IMR-90 (cell line): Measurements from ENCODE around the gene LRRC8E. TPM values are rescaled to one million over a fixed set of nuclear protein-coding genes. Genes with fewer than 3 reads are reported as not detected.
A peak's percentile ranks its signal among the peaks of the same experiment; 100 is the strongest.

ENCODE experiments used
- ATAC-seq: fragments of 200-7000 bp; cut with Tn5 transposase; 2 replicates; pipeline ENCODE4 v1.9.1; 2020; ENCODE audit warnings: low read depth, mild to moderate bottlenecking, moderate library complexity
- BruUV-seq: library from RNA; stranded (reverse); fragments of 400-500 nt; replicated peaks from 2 replicates; lab custom pipeline; 2021; lab: Mats Ljungman, UMichigan
- CTCF ChIA-PET: fragments of 300-600 bp; formaldehyde crosslinking; extraction: SDS; loops from one replicate; lab custom pipeline; 2021; ENCODE audit warnings: antibody characterized with exemption; lab: Yijun Ruan, JAX
- POLR2A ChIA-PET: fragments of 300-600 bp; sonication (Branson Sonifier 250); formaldehyde crosslinking; loops from one replicate; lab custom pipeline; 2022; ENCODE audit warnings: antibody characterized with exemption; ENCODE audit not compliant: unreplicated experiment; lab: Charles Lee
- DNase-seq: peaks from one replicate; pipeline ENCODE4 v3.0.0; 2013
- H2AFZ ChIP-seq: replicated peaks from 2 replicates; pipeline ENCODE3; 2013; ENCODE audit warnings: low read length, mild to moderate bottlenecking; ENCODE audit not compliant: poor library complexity
- H2AK5ac ChIP-seq: 2 replicates; pipeline ENCODE4 v1.6.1; 2013; ENCODE audit warnings: low read depth, low read length, inconsistent platforms
- H2AK9ac ChIP-seq: replicated peaks from 2 replicates; pipeline ENCODE3; 2013; ENCODE audit warnings: mild to moderate bottlenecking, low read depth, low read length, moderate library complexity; ENCODE audit not compliant: poor library complexity
- H2BK120ac ChIP-seq: 2 replicates; pipeline ENCODE4 v1.6.1; 2013; ENCODE audit warnings: low read depth, low read length, inconsistent platforms
- H2BK15ac ChIP-seq: 3 replicates; pipeline ENCODE4 v1.6.1; 2013; ENCODE audit warnings: low read depth, low read length, inconsistent platforms
- H2BK20ac ChIP-seq: 2 replicates; pipeline ENCODE4 v1.6.1; 2013; ENCODE audit warnings: low read depth, mild to moderate bottlenecking, inconsistent platforms, low read length, moderate library complexity
- H2BK5ac ChIP-seq: 2 replicates; pipeline ENCODE4 v1.6.1; 2013; ENCODE audit warnings: mild to moderate bottlenecking, low read depth, low read length, inconsistent platforms; ENCODE audit not compliant: poor library complexity, severe bottlenecking
- H3K14ac ChIP-seq: replicated peaks from 2 replicates; pipeline ENCODE4 v1.6.1; 2013; ENCODE audit warnings: low read depth, low read length, inconsistent platforms
- H3K18ac ChIP-seq: 2 replicates; pipeline ENCODE4 v1.6.1; 2013; ENCODE audit warnings: low read depth, low read length, control low read depth
- H3K23ac ChIP-seq: 2 replicates; pipeline ENCODE4 v1.6.1; 2013; ENCODE audit warnings: low read depth, low read length, inconsistent platforms
- H3K27ac ChIP-seq: 2 replicates; pipeline ENCODE4 v1.5.1; 2013; ENCODE audit warnings: mild to moderate bottlenecking, control low read depth, low read length; ENCODE audit not compliant: insufficient read depth
- H3K27me3 ChIP-seq: 2 replicates; pipeline ENCODE4 v1.6.1; 2013; ENCODE audit warnings: low read length; ENCODE audit not compliant: control insufficient read depth, insufficient read depth
- H3K36me3 ChIP-seq: 2 replicates; pipeline ENCODE4 v1.6.1; 2013; ENCODE audit warnings: low read length, mixed read lengths; ENCODE audit not compliant: control insufficient read depth, insufficient read depth
- H3K4ac ChIP-seq: 2 replicates; pipeline ENCODE4 v1.6.1; 2013; ENCODE audit warnings: low read depth, low read length, inconsistent platforms
- H3K4me1 ChIP-seq: 2 replicates; pipeline ENCODE4 v1.6.1; 2013; ENCODE audit warnings: low read length, mixed read lengths; ENCODE audit not compliant: control insufficient read depth, insufficient read depth
- H3K4me2 ChIP-seq: 2 replicates; pipeline ENCODE4 v1.6.1; 2013; ENCODE audit warnings: low read depth, mild to moderate bottlenecking, control low read depth, low read length, moderate library complexity
- H3K4me3 ChIP-seq: 2 replicates; pipeline ENCODE4 v1.5.1; 2013; ENCODE audit warnings: low read depth, mild to moderate bottlenecking, control low read depth, low read length, moderate library complexity; ENCODE audit not compliant: insufficient read depth
- H3K56ac ChIP-seq: 2 replicates; pipeline ENCODE4 v1.6.1; 2013; ENCODE audit warnings: low read length, inconsistent platforms; ENCODE audit not compliant: insufficient read depth; ENCODE audit errors: extremely low read depth
- H3K79me1 ChIP-seq, 2 experiments: 2 replicates each; pipeline ENCODE4 v1.6.1; 2013; ENCODE audit warnings: low read length in 2 of 2, inconsistent platforms in 1 of 2, low read depth in 1 of 2
- H3K9ac ChIP-seq: 2 replicates; pipeline ENCODE4 v1.6.1; 2013; ENCODE audit warnings: low read depth, low read length, control low read depth
- H3K9me1 ChIP-seq: 2 replicates; pipeline ENCODE4 v1.6.1; 2013; ENCODE audit warnings: low read length, inconsistent platforms; ENCODE audit not compliant: insufficient read depth
- H3K9me3 ChIP-seq: 2 replicates; pipeline ENCODE4 v1.6.1; 2013; ENCODE audit warnings: low read length; ENCODE audit not compliant: control insufficient read depth, insufficient read depth
- H4K20me1 ChIP-seq: 2 replicates; pipeline ENCODE4 v1.6.1; 2013; ENCODE audit warnings: low read length, inconsistent platforms; ENCODE audit not compliant: insufficient read depth
- H4K5ac ChIP-seq: 2 replicates; pipeline ENCODE4 v1.6.1; 2013; ENCODE audit warnings: mild to moderate bottlenecking, low read depth, low read length, control low read depth
- H4K8ac ChIP-seq, 2 experiments: 2 replicates each; pipeline ENCODE4 v1.6.1; 2013; ENCODE audit warnings: low read depth in 2 of 2, low read length in 2 of 2, control low read depth in 1 of 2, inconsistent platforms in 1 of 2
- H4K91ac ChIP-seq: 2 replicates; pipeline ENCODE4 v1.6.1; 2013; ENCODE audit warnings: low read depth, low read length, inconsistent platforms; ENCODE audit not compliant: insufficient read depth
- FOS ChIP-seq: fragments of 150-350 bp; IDR thresholded peaks from 2 replicates; pipeline ENCODE4 v1.6.1; 2016; ENCODE audit warnings: low read depth, low read length
- MXI1 ChIP-seq: IDR thresholded peaks from 2 replicates; pipeline ENCODE4 v1.6.1; 2012; ENCODE audit warnings: low read depth, mild to moderate bottlenecking, low read length, moderate library complexity, borderline replicate concordance
- NFE2L2 ChIP-seq: fragments of 150-350 bp; IDR thresholded peaks from 2 replicates; pipeline ENCODE4 v1.6.1; 2016; ENCODE audit warnings: low read depth, mild to moderate bottlenecking, low read length
- POLR2A ChIP-seq: IDR thresholded peaks from 2 replicates; pipeline ENCODE4 v1.6.1; 2012; ENCODE audit warnings: mild to moderate bottlenecking, low read depth, low read length
- RCOR1 ChIP-seq: IDR thresholded peaks from 2 replicates; pipeline ENCODE4 v1.6.1; 2012; ENCODE audit warnings: mild to moderate bottlenecking, low read length, improper control_type of control experiment; ENCODE audit not compliant: insufficient replicate concordance
- WGBS, 2 experiments: methylation state at CpG; one replicate each; pipeline versions ENCODE4 v1.1.5 to v1.1.7; 2013; ENCODE audit warnings: missing lambda C conversion rate in 2 of 2; ENCODE audit not compliant: insufficient read length in 1 of 2; ENCODE audit errors: extremely low coverage in 2 of 2; 5-methylcytosine and 5-hydroxymethylcytosine counted together
- dilution Hi-C: fragments of 300-500 bp; cut with HindIII; formaldehyde crosslinking; loops from one replicate; pipeline ENCODE4 v1.14.3; 2018; ENCODE audit warnings: low sequenced_read_pairs; ENCODE audit not compliant: unreplicated experiment
- in situ Hi-C: fragments of 300-500 bp; cut with MboI; formaldehyde crosslinking; loops from 3 replicates; pipeline ENCODE4 v1.14.3; 2019; ENCODE audit warnings: low sequenced_read_pairs, inconsistent platforms, mixed read lengths
- intact Hi-C: fragments of 100-400 bp; cut with micrococcal nuclease; formaldehyde crosslinking; loops from 2 replicates; pipeline ENCODE4 v1.10.0; 2022
- polyA plus RNA-seq, 3 experiments: library from polyadenylated mRNA; depleted of rRNA; stranded (reverse); fragments of >200 nt; gene quantifications; 2 replicates each; pipeline ENCODE4 v1.2.3, GENCODE V29; 2012; ENCODE audit warnings: low replicate concordance in 1 of 3
- total RNA-seq: library from RNA; depleted of rRNA; stranded (reverse); fragments of >200 nt; gene quantifications from 2 replicates; pipeline ENCODE4 v1.2.3, GENCODE V29; 2012

Gene LRRC8E
- total and polyA plus RNA-seq, 2 of the 4 experiments (the other 2 are of a cell fraction), result 6.4 to 7.2 TPM

DNA sequence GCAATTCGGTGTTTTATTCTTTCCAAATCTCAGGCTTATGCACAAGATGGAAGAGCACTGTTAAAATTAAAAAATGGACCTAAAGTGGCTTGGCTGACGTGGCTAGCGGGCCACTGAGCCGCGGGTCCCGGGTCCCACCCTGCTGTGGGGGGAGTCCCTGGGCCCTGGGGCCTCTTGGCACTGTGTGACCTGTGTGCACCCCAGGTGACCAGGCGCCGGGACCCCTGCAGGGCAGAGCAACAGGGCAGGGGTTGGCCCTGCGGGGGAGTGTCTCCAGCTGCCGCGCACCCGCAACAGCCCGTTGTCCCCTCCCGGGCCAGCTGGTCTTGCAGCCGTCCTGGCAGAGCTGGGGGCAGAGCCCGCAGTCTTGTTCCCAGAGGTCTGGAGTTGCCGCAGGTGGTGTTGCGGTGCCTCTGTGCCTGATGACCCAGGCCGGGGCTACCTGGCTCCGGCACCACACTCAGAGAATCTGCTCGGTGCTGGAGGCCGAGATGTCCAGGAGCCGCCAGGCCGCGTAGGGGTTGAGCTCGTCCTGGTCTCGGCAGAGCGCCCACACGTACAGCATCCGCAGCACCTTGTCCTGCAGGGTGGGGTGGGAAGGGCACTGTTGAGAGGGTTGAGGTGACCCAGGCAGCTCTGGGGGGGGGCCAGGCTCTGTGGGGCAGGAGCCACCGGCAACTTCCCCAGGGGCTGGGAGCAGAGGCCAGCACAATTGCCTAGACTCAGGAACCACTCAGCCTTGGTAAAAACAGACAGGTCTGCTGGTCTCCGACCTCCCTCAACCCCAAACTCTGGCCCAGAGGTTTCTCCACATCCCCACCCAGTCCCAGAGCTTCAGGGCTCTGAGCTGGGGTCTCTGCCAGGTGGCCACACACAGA lies 38.7 kb downstream of the LRRC8E start (continued):
- TF ChIP-seq RCOR1 (no peak), FOS (no peak), POLR2A (no peak)

DNA sequence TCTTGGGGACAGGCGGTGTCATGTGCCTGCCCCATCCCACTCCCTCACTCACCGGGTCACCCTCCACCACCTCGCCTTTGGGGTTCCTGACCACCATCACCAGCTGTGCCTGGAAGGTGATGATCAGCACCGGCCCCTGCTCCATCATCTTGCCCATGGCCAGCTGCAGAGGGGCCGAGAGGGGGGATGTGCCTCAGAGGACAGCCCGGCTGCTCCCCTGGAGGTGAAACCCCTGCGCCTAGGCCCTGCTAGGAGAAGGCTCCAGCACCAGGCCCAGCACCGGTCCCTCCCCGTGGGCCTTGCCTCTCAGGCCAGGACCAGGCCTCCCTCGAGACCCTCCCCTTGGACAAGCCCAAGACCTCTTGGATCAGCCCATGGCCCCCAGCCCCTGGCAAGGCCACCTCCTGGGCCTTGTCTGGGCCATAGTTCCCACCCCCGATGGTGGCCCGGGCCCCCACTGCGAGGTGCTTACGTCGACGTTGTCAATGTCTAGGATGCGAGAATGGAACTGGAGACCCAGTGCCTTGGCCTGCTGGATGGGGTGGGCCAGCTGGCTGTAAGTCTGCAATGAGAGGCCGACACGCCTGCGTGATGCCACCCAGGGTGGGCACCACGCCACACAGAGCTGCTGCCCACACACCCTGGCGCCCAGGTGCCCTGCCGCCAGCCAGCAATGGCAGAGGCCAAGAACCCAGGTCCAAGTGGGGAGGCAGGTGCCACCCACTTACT lies 39.5 kb downstream of the LRRC8E start:
- Histone ChIP-seq H3K56ac (no peak overlapping the region), H3K4ac (peak overlapping the region; percentile 80), H3K4me3 (no peak overlapping the region), H3K36me3 (peaks cover 23% of the 10 kb centered on the region), H2AK5ac (peak overlapping the region; percentile 90), H3K9me3 (no peaks in the 10 kb centered on the region), H3K27ac (peak overlapping the region; percentile 95; the same call in 1 of the 2 replicates), H2AFZ (peak overlapping the region; percentile 27), H4K20me1 (peaks cover 15% of the 10 kb centered on the region), H3K23ac (no peak overlapping the region), H3K9ac (peak overlapping the region; percentile 40), H2BK15ac (peak overlapping the region; percentile 13; the same call in 1 of the 3 replicates), H2BK20ac (no peak overlapping the region), H3K14ac (no peak overlapping the region), H2BK120ac (peak overlapping the region; percentile 23), H3K18ac (no peak overlapping the region; the same call in 1 of the 2 replicates), H3K4me2 (no peak overlapping the region), H3K79me1 (peaks cover 7 to 14% of the 10 kb centered on the region in 2 experiments; a peak in 2 of 4 replicates), H2BK5ac (peak overlapping the region; percentile 23), H4K5ac (no peak overlapping the region; the same call in 1 of the 2 replicates), H2AK9ac (peak overlapping the region; percentile 86), H3K4me1 (peaks cover 21% of the 10 kb centered on the region), H3K9me1 (peaks cover 9% of the 10 kb centered on the region; the same call in 1 of the 2 replicates), H4K8ac (peak overlapping the region; percentile 3 to 72; a peak in 1 of 4 replicates), H3K27me3 (no peaks in the 10 kb centered on the region), H4K91ac (peak overlapping the region; percentile 29; the same call in 1 of the 2 replicates)
- in situ Hi-C loops (no loop called here), dilution Hi-C loops (no loop called here), intact Hi-C loops (no loop called here)
- WGBS, 2 experiments, result 92% methylated on average over 12 of the region's 23 CpGs; no CpG with 5 or more reads in 1 of the 2 experiments
- BruUV-seq, result no TSS peak
- TF ChIP-seq NFE2L2 (no peak), MXI1 (no peak)
- CTCF ChIA-PET, result no interaction called here
- DNase-seq (no peak), ATAC-seq (no peak)
- POLR2A ChIA-PET, result interaction anchor here (1.0 kb wide), 1 partner anchor 463 kb away, joined by 5 read pairs; the partner anchor contains the start of gene RAB11B
